SK-N-SH treated with all-trans-retinoic acid at 6 μM for 48 hours (cell line): ENCODE data around the gene FBLN5.

Experiments
- ARNTL ChIP-seq: fragments of 450-650 bp; formaldehyde crosslinking; IDR thresholded peaks from 2 replicates; pipeline ENCODE4 v1.5.0; 2020; ENCODE audit warnings: low read depth, mild to moderate bottlenecking, moderate library complexity, borderline replicate concordance
- CSDC2 ChIP-seq: fragments of 250-450 bp; sonication (Bioruptor Pico); IDR thresholded peaks from 2 replicates; pipeline ENCODE4 v1.5.0; 2020; ENCODE audit warnings: mild to moderate bottlenecking, moderate library complexity
- ESRRG ChIP-seq: fragments of 250-450 bp; sonication (Bioruptor Pico); IDR thresholded peaks from 2 replicates; pipeline ENCODE4 v1.6.1; 2021; ENCODE audit warnings: mild to moderate bottlenecking
- ISL1 ChIP-seq: fragments of 250-450 bp; sonication (Bioruptor Pico); IDR thresholded peaks from 2 replicates; pipeline ENCODE4 v2.1.2; 2022; ENCODE audit warnings: mild to moderate bottlenecking, moderate library complexity
- PPARA ChIP-seq: fragments of 250-450 bp; sonication (Bioruptor Pico); IDR thresholded peaks from 2 replicates; pipeline ENCODE4 v1.5.0; 2020; ENCODE audit warnings: mild to moderate bottlenecking, borderline replicate concordance
- RARB ChIP-seq: fragments of 250-450 bp; sonication (Bioruptor Pico); IDR thresholded peaks from 2 replicates; pipeline ENCODE4 v1.8.0; 2021; ENCODE audit warnings: mild to moderate bottlenecking, moderate library complexity
- ZC3H10 ChIP-seq: fragments of 250-450 bp; sonication (Bioruptor Pico); IDR thresholded peaks from 2 replicates; pipeline ENCODE4 v1.5.1; 2021; ENCODE audit warnings: mild to moderate bottlenecking, moderate library complexity
- ZFP3 ChIP-seq: fragments of 250-450 bp; sonication (Bioruptor Pico); IDR thresholded peaks from 2 replicates; pipeline ENCODE4 v1.5.0; 2020; ENCODE audit warnings: mild to moderate bottlenecking, moderate library complexity
- ZNF70 ChIP-seq: fragments of 450-650 bp; formaldehyde crosslinking; IDR thresholded peaks from 2 replicates; pipeline ENCODE4 v1.5.0; 2020; ENCODE audit warnings: mild to moderate bottlenecking, moderate library complexity
- TF ChIP-seq, protein P1 (sequence below): fragments of 250-450 bp; sonication (Bioruptor Pico); IDR thresholded peaks from 2 replicates; pipeline ENCODE4 v1.8.0; 2020; ENCODE audit warnings: mild to moderate bottlenecking, moderate library complexity, borderline replicate concordance
- TF ChIP-seq, protein P2 (sequence below): fragments of 250-450 bp; sonication (Bioruptor Pico); IDR thresholded peaks from 2 replicates; pipeline ENCODE4 v1.5.1; 2020; ENCODE audit warnings: low read depth, mild to moderate bottlenecking, moderate library complexity
- TF ChIP-seq, protein P3 (sequence below): fragments of 250-450 bp; sonication (Bioruptor Pico); IDR thresholded peaks from 2 replicates; pipeline ENCODE4 v1.5.0; 2020; ENCODE audit warnings: mild to moderate bottlenecking, moderate library complexity

GRCh38 chr14:91888641-91889476 is 58.6 kb downstream of the FBLN5 start:
- TF ChIP-seq ZC3H10 (CRISPR knock-in tag) (no peak), ESRRG (CRISPR knock-in tag) (no peak), ZFP3 (CRISPR knock-in tag) (no peak), PPARA (CRISPR knock-in tag) (no peak), ISL1 (CRISPR knock-in tag) (no peak), ZNF70 (no peak), RARB (CRISPR knock-in tag) (no peak), CSDC2 (CRISPR knock-in tag) (no peak), ARNTL (CRISPR knock-in tag) (no peak)
- TF ChIP-seq, protein P1, sequence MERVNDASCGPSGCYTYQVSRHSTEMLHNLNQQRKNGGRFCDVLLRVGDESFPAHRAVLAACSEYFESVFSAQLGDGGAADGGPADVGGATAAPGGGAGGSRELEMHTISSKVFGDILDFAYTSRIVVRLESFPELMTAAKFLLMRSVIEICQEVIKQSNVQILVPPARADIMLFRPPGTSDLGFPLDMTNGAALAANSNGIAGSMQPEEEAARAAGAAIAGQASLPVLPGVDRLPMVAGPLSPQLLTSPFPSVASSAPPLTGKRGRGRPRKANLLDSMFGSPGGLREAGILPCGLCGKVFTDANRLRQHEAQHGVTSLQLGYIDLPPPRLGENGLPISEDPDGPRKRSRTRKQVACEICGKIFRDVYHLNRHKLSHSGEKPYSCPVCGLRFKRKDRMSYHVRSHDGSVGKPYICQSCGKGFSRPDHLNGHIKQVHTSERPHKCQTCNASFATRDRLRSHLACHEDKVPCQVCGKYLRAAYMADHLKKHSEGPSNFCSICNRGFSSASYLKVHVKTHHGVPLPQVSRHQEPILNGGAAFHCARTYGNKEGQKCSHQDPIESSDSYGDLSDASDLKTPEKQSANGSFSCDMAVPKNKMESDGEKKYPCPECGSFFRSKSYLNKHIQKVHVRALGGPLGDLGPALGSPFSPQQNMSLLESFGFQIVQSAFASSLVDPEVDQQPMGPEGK (CRISPR knock-in tag), result no peak
- TF ChIP-seq, protein P2, sequence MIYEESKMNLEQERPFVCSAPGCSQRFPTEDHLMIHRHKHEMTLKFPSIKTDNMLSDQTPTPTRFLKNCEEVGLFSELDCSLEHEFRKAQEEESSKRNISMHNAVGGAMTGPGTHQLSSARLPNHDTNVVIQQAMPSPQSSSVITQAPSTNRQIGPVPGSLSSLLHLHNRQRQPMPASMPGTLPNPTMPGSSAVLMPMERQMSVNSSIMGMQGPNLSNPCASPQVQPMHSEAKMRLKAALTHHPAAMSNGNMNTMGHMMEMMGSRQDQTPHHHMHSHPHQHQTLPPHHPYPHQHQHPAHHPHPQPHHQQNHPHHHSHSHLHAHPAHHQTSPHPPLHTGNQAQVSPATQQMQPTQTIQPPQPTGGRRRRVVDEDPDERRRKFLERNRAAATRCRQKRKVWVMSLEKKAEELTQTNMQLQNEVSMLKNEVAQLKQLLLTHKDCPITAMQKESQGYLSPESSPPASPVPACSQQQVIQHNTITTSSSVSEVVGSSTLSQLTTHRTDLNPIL (CRISPR knock-in tag), result no peak
- TF ChIP-seq, protein P3, sequence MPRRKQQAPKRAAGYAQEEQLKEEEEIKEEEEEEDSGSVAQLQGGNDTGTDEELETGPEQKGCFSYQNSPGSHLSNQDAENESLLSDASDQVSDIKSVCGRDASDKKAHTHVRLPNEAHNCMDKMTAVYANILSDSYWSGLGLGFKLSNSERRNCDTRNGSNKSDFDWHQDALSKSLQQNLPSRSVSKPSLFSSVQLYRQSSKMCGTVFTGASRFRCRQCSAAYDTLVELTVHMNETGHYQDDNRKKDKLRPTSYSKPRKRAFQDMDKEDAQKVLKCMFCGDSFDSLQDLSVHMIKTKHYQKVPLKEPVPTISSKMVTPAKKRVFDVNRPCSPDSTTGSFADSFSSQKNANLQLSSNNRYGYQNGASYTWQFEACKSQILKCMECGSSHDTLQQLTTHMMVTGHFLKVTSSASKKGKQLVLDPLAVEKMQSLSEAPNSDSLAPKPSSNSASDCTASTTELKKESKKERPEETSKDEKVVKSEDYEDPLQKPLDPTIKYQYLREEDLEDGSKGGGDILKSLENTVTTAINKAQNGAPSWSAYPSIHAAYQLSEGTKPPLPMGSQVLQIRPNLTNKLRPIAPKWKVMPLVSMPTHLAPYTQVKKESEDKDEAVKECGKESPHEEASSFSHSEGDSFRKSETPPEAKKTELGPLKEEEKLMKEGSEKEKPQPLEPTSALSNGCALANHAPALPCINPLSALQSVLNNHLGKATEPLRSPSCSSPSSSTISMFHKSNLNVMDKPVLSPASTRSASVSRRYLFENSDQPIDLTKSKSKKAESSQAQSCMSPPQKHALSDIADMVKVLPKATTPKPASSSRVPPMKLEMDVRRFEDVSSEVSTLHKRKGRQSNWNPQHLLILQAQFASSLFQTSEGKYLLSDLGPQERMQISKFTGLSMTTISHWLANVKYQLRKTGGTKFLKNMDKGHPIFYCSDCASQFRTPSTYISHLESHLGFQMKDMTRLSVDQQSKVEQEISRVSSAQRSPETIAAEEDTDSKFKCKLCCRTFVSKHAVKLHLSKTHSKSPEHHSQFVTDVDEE, result no peak
